22Rv1 (cell line): ENCODE results near the gene CAMK2D.

Experiments
- CTCF ChIP-seq: fragments of 450-650 bp; IDR thresholded peaks from 2 replicates; pipeline ENCODE4 v1.5.1; 2017; ENCODE audit warnings: mild to moderate bottlenecking
- ZFX ChIP-seq: fragments of 450-650 bp; IDR thresholded peaks from 2 replicates; pipeline ENCODE4 v1.6.1; 2017; ENCODE audit warnings: antibody characterized with exemption, borderline replicate concordance

DNA sequence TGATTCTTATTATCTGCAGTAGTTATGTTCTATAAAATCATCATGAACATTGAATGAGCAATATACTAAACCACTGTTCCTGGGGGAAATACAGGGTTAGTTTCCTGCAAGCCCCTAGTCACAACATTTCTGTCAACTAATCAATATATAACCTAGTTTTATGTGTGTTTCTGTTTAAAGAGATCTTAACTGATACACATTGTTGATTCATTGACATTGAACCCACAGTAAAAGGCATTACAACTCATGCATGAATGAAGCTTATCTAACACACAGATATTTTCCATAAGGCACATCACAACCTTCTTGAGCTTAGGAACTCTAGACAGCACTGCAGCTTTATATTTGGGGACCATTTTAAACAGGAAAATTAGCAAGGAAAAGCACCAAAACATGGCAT lies 134.2 kb downstream of the CAMK2D start:
- TF ChIP-seq CTCF (no peak), ZFX (no peak)
